Fibroblast of pulmonary artery (primary cell): ENCODE results near the gene SLC35G3.
"Not testable (repeated sequence)": the region's sequence is repeated elsewhere in the genome, so short reads cannot be mapped to it uniquely, and the experiment has no call there.

ENCODE experiments used
- DNase-seq: peaks from one replicate; pipeline ENCODE4 v3.0.0-alpha.2; 2010; ENCODE audit warnings: low read depth
- H3K4me3 ChIP-seq: replicated peaks from 2 replicates; pipeline ENCODE4 v1.5.1; 2011; ENCODE audit warnings: low read depth, mild to moderate bottlenecking, control low read depth, low read length, moderate library complexity
- TF ChIP-seq, protein P1 (sequence below): IDR thresholded peaks from 2 replicates; pipeline ENCODE4 v1.5.1; 2011; ENCODE audit warnings: mild to moderate bottlenecking, control low read depth, low read length, inconsistent platforms; ENCODE audit errors: missing control alignments

Gene SLC35G3

DNA sequence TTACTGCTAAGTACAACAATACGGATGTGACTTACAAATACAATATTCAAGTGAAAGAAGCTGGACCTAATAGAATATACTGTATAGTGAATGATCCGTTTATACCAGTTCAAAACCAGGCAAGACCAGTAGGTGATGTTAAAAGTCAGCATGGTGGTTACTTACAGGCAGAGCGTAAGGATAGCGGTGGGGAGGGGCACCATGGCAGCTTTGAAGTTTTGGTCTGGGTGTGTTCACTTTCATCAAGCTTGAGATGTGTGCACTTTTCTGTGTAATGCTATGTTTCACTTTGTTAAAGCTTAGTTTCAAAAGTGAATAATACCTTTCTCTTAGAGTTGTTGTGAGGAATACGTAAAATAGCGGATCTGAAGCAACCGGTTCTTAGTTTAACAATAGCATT is 16.5 kb upstream of the SLC35G3 start:
- no peak overlapping the region for H3K4me3 ChIP-seq
- TF ChIP-seq, protein P1, sequence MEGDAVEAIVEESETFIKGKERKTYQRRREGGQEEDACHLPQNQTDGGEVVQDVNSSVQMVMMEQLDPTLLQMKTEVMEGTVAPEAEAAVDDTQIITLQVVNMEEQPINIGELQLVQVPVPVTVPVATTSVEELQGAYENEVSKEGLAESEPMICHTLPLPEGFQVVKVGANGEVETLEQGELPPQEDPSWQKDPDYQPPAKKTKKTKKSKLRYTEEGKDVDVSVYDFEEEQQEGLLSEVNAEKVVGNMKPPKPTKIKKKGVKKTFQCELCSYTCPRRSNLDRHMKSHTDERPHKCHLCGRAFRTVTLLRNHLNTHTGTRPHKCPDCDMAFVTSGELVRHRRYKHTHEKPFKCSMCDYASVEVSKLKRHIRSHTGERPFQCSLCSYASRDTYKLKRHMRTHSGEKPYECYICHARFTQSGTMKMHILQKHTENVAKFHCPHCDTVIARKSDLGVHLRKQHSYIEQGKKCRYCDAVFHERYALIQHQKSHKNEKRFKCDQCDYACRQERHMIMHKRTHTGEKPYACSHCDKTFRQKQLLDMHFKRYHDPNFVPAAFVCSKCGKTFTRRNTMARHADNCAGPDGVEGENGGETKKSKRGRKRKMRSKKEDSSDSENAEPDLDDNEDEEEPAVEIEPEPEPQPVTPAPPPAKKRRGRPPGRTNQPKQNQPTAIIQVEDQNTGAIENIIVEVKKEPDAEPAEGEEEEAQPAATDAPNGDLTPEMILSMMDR, result no peak
- DNase-seq, result no peak

DNA sequence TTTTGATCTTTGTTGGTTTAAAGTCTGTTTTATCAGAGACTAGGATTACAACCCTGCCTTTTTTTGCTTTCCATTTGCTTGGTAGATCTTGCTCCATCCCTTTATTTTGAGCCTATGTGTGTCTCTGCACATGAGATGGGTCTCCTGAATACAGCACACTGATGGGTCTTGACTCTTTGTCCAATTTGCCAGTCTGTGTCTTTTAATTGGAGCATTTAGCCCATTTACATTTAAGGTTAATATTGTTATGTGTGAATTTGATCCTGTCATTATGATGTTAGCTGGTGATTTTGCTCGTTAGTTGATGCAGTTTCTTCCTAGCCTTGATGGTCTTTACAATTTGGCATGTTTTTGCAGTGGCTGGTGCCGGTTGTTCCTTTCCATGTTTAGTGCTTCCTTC is 8.4 kb upstream of the SLC35G3 start:
- not testable (repeated sequence) for DNase-seq, H3K4me3 ChIP-seq

DNA sequence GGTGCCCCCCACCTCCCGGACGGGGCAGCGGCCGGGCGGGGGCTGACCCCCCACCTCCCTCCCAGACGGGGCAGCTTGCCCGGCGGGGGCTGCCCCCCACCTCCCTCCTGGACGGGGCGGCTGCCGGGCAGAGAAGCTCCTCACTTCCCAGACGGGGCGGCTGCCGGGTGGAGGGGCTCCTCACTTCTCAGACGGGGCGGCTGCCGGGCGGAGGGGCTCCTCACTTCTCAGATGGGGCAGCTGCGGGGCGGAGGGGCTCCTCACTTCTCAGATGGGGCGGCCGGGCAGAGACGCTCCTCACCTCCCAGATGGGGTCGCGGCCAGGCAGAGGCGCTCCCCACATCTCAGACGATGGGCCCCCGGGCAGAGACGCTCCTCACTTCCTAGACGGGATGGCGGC is 869 bp upstream of the SLC35G3 start:
- H3K4me3 ChIP-seq, DNase-seq: not testable (repeated sequence)

DNA sequence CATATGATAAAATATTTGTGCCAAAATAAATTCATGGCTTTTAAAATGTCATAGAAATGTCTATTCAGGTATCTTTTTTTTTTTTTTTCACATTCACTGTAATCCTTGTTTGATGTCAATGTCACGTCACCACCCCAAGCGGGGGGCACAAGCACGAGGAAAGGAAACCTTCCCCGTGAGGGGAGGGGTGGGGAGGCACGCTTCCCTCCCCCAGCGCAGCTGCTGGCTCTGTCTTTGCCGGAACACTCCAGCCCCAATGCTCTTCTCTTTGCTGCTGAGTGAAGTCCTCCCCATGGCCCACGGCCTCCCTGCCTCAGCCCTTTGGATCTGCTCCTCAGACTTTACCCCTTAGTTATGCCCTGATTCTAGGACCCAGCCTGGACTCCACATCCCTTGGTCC is 1.5 kb downstream of the SLC35G3 start:
- no peak for DNase-seq
- TF ChIP-seq, protein P1, result no peak
- no peak overlapping the region for H3K4me3 ChIP-seq

DNA sequence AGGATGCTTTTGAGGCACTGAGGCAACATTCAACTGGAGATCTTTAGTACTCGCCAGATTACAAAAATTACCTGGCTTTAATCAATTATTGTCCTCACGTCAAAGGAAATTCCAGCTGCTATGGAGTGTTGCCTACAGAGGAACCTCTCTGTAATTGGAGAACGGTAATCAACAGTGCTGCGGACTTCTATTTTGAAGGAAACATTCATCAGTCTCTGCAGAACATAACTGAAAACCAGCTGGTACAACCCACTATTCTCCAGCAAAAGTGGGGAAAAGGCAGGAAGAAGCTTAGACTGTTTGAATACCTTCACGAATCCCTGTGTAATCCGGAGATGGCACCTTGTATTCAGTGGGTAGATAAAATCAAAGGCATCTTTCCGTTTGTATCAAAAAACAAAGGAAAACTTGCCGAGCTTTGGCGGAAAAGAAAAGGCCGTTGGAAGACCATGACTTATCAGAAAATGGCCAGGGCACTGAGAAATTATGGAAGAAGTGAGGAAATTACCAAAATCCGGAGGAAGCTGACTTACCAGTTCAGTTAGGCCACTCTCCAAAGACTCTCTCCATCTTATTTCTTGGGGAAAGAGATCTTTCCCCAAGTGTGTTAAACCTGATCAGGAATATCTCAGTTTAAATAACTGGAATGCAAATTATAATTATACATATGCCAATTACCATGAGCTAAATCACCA is 3.0 kb downstream of the SLC35G3 start:
- H3K4me3 ChIP-seq, result no peak overlapping the region
- TF ChIP-seq, protein P1, result no peak
- no peak for DNase-seq

DNA sequence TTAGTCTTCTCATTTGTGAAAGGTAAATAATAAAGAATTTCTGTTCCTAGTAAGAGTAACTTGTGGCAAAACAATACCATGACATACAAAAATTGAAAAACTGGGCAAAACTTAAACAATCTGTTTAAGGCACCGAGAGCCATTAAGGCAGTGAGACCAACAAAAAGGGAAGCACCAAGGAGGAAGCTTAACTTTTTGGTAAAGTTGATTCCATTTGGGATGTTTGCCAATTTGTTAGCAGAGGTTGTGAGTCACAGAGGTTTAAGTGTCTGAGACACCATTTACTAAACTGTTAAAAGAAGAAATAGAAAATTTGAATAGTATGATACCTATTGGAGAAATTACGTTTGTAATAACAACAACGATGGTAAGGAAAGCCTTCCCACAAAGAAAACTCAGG is 4.9 kb downstream of the SLC35G3 start:
- DNase-seq, result peak; percentile 6
- TF ChIP-seq, protein P1, result no peak
- H3K4me3 ChIP-seq, result no peak overlapping the region

DNA sequence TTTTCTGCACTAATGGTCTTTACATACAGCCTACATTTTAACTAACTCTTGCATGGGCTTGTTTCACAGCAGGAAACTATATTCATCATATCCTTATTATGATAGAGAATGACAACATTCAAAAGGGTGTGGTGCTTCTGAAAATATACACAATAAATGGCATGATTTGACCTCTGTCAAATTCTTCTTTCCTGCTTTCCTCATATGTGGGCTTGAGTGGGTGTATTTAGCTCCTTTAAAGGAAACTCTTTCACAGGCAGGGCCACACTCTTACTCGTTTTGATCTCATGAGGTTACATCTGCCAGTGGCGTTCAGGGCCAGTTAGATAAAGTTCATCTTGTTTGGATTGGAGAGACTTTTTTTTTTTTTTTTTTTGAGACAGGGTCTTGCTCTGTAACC is 6.1 kb downstream of the SLC35G3 start:
- H3K4me3 ChIP-seq, result no peak overlapping the region
- DNase-seq, result no peak
- TF ChIP-seq, protein P1, result no peak

DNA sequence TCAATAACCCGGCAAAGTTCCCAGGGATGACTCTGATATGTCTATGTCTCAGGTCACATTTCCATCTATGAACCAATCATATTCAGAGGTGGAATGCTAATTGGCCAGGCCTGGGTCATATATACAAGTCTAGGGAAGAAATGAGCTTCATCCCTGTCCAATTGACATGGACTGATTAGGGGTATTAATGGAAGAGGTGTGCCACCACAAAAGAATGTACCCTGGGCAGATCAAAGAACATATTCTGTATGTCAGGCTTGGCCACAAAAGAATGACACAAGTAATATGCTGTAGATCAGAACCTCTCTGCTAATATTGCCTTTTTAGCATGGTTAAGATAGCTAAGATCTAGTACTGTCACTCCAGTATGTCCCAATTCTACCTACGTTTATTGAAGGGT is 6.7 kb downstream of the SLC35G3 start:
- DNase-seq, result no peak
- H3K4me3 ChIP-seq, result no peak overlapping the region
- TF ChIP-seq, protein P1, result no peak
